Activated naive CD4-positive, alpha-beta T cell treated with anti-CD3 and anti-CD28 coated beads, Interleukin-2, amount 10 ng/mL, durations not matched to agents 7 days and 5 days (primary cell): ENCODE results near the gene SH3TC1.

ENCODE experiments used
- CTCF ChIA-PET: fragments of 350-600 bp; sonication (Branson Sonifier 250); formaldehyde crosslinking; loops from one replicate; lab custom pipeline; 2021; ENCODE audit warnings: antibody characterized with exemption; lab: Charles Lee
- DNase-seq: peaks from one replicate; pipeline ENCODE4 v3.0.0-alpha.2; 2020
- H3K27ac Mint-ChIP-seq: one replicate; pipeline ENCODE4 v1.8.0; 2021; ENCODE audit warnings: mild to moderate bottlenecking, moderate library complexity, mixed read lengths
- H3K27me3 Mint-ChIP-seq: one replicate; pipeline ENCODE4 v1.8.0; 2021; ENCODE audit warnings: mild to moderate bottlenecking, mixed read lengths
- H3K36me3 Mint-ChIP-seq: one replicate; pipeline ENCODE4 v1.8.0; 2021; ENCODE audit warnings: mixed read lengths
- H3K4me1 Mint-ChIP-seq: one replicate; pipeline ENCODE4 v1.8.0; 2021; ENCODE audit warnings: mixed read lengths
- H3K4me3 Mint-ChIP-seq: one replicate; pipeline ENCODE4 v1.8.0; 2021; ENCODE audit warnings: mild to moderate bottlenecking, moderate library complexity, mixed read lengths
- H3K9me3 Mint-ChIP-seq: one replicate; pipeline ENCODE4 v1.8.0; 2021; ENCODE audit warnings: mixed read lengths

Gene SH3TC1

GRCh38 chr4:8241895-8242696 lies 43.0 kb downstream of the SH3TC1 start:
- H3K4me1 Mint-ChIP-seq: no peaks in the 10 kb centered on the region
- H3K4me3 Mint-ChIP-seq: no peak overlapping the region
- H3K27ac Mint-ChIP-seq: no peak overlapping the region
- no peaks in the 10 kb centered on the region for H3K9me3 Mint-ChIP-seq
- no peaks in the 10 kb centered on the region for H3K36me3 Mint-ChIP-seq
- CTCF ChIA-PET: interaction anchor here (0.8 to 3.4 kb wide), 14 partner anchors 9 to 186 kb away, joined by 3 to 25 read pairs (median 3); no protein-coding TSS in a partner anchor
- H3K27me3 Mint-ChIP-seq: no peaks in the 10 kb centered on the region
- peak; percentile 80 for DNase-seq

- CTCF ChIA-PET: interaction anchor here (0.8 to 3.4 kb wide), 15 partner anchors 10 to 185 kb away, joined by 3 to 25 read pairs (median 3); no protein-coding TSS in a partner anchor
- Mint-ChIP-seq H3K4me1 (no peaks in the 10 kb centered on the region), H3K36me3 (no peaks in the 10 kb centered on the region), H3K27me3 (no peaks in the 10 kb centered on the region), H3K27ac (no peak overlapping the region), H3K4me3 (no peak overlapping the region), H3K9me3 (no peaks in the 10 kb centered on the region)
- DNase-seq: no peak
Measured at GRCh38 chr4:8242782-8243560, 43.9 kb downstream of the SH3TC1 start.

GRCh38 chr4:8244001-8244757 lies 45.1 kb downstream of the SH3TC1 start:
- DNase-seq: no peak
- H3K4me3 Mint-ChIP-seq: no peak overlapping the region
- no peaks in the 10 kb centered on the region for H3K27me3 Mint-ChIP-seq
- CTCF ChIA-PET: interaction anchor here (3.4 kb wide), 1 partner anchor 158 kb away, joined by 25 read pairs; no protein-coding TSS in a partner anchor
- no peaks in the 10 kb centered on the region for H3K9me3 Mint-ChIP-seq
- no peaks in the 10 kb centered on the region for H3K36me3 Mint-ChIP-seq
- no peak overlapping the region for H3K27ac Mint-ChIP-seq
- H3K4me1 Mint-ChIP-seq: no peaks in the 10 kb centered on the region

- no peaks in the 10 kb centered on the region for H3K36me3 Mint-ChIP-seq
- no peaks in the 10 kb centered on the region for H3K9me3 Mint-ChIP-seq
- H3K4me3 Mint-ChIP-seq: no peak overlapping the region
- no peaks in the 10 kb centered on the region for H3K4me1 Mint-ChIP-seq
- CTCF ChIA-PET: interaction anchor here (0.9 to 3.4 kb wide), 3 partner anchors 21 to 157 kb away, joined by 3 to 25 read pairs (median 3); no protein-coding TSS in a partner anchor
- no peak overlapping the region for H3K27ac Mint-ChIP-seq
- DNase-seq: no peak
- no peaks in the 10 kb centered on the region for H3K27me3 Mint-ChIP-seq
Measured at GRCh38 chr4:8244931-8245460, 45.9 kb downstream of the SH3TC1 start.

- Mint-ChIP-seq H3K4me1 (no peaks in the 10 kb centered on the region), H3K9me3 (no peaks in the 10 kb centered on the region), H3K27me3 (no peaks in the 10 kb centered on the region), H3K4me3 (no peak overlapping the region), H3K36me3 (no peaks in the 10 kb centered on the region), H3K27ac (no peak overlapping the region)
- CTCF ChIA-PET: interaction anchor here (0.8 to 1.3 kb wide), 3 partner anchors 20 to 195 kb away, joined by 3 read pairs; no protein-coding TSS in a partner anchor
- DNase-seq: no peak
Measured at GRCh38 chr4:8245884-8246833, 47.1 kb downstream of the SH3TC1 start.

- no peak overlapping the region for H3K4me3 Mint-ChIP-seq
- H3K9me3 Mint-ChIP-seq: no peaks in the 10 kb centered on the region
- H3K4me1 Mint-ChIP-seq: no peaks in the 10 kb centered on the region
- H3K36me3 Mint-ChIP-seq: no peaks in the 10 kb centered on the region
- no peaks in the 10 kb centered on the region for H3K27me3 Mint-ChIP-seq
- CTCF ChIA-PET: no interaction called here
- no peak overlapping the region for H3K27ac Mint-ChIP-seq
- DNase-seq: no peak
Measured at GRCh38 chr4:8247047-8247930, 48.2 kb downstream of the SH3TC1 start.

GRCh38 chr4:8248091-8248490 lies 49.0 kb downstream of the SH3TC1 start:
- Mint-ChIP-seq H3K4me3 (no peak overlapping the region), H3K27ac (no peak overlapping the region)
- CTCF ChIA-PET: no interaction called here

GRCh38 chr4:8250227-8250626 lies 51.1 kb downstream of the SH3TC1 start:
- no peaks in the 10 kb centered on the region for H3K4me1 Mint-ChIP-seq
- CTCF ChIA-PET: interaction anchor here (0.6 to 1.3 kb wide), 3 partner anchors 61 to 153 kb away, joined by 3 to 4 read pairs (median 3); no protein-coding TSS in a partner anchor

More at GRCh38 chr4:8248091-8248490, 49.0 kb downstream of the SH3TC1 start:
- Mint-ChIP-seq H3K36me3 (no peaks in the 10 kb centered on the region), H3K27me3 (no peaks in the 10 kb centered on the region), H3K9me3 (no peaks in the 10 kb centered on the region), H3K4me1 (no peaks in the 10 kb centered on the region)
- DNase-seq: no peak

GRCh38 chr4:8250637-8251036 lies 51.5 kb downstream of the SH3TC1 start:
- H3K4me1 Mint-ChIP-seq: no peaks in the 10 kb centered on the region
- H3K36me3 Mint-ChIP-seq: no peaks in the 10 kb centered on the region
- H3K27me3 Mint-ChIP-seq: peaks cover 3% of the 10 kb centered on the region
- H3K27ac Mint-ChIP-seq: no peak overlapping the region
- no peaks in the 10 kb centered on the region for H3K9me3 Mint-ChIP-seq
- DNase-seq: no peak
- H3K4me3 Mint-ChIP-seq: no peak overlapping the region
- CTCF ChIA-PET: interaction anchor here (0.6 to 1.3 kb wide), 2 partner anchors 60 to 74 kb away, joined by 3 read pairs; no protein-coding TSS in a partner anchor

More at GRCh38 chr4:8250227-8250626, 51.1 kb downstream of the SH3TC1 start:
- H3K9me3 Mint-ChIP-seq: no peaks in the 10 kb centered on the region
- H3K4me3 Mint-ChIP-seq: no peak overlapping the region
- no peak overlapping the region for H3K27ac Mint-ChIP-seq
- H3K36me3 Mint-ChIP-seq: no peaks in the 10 kb centered on the region
- peaks cover 3% of the 10 kb centered on the region for H3K27me3 Mint-ChIP-seq
- DNase-seq: no peak

GRCh38 chr4:8251110-8251883 lies 52.2 kb downstream of the SH3TC1 start:
- no peaks in the 10 kb centered on the region for H3K36me3 Mint-ChIP-seq
- no peaks in the 10 kb centered on the region for H3K9me3 Mint-ChIP-seq
- H3K4me3 Mint-ChIP-seq: no peak overlapping the region
- CTCF ChIA-PET: interaction anchor here (0.6 to 1.3 kb wide), 2 partner anchors 59 to 74 kb away, joined by 3 read pairs; no protein-coding TSS in a partner anchor
- no peak overlapping the region for H3K27ac Mint-ChIP-seq
- no peaks in the 10 kb centered on the region for H3K4me1 Mint-ChIP-seq
- no peak for DNase-seq
- H3K27me3 Mint-ChIP-seq: peaks cover 3% of the 10 kb centered on the region
